Loucy (cell line): Measurements from ENCODE around the gene IL2RG.

ENCODE experiments used
- H2AFZ ChIP-seq: fragments of 200-600 bp; sonication (generic); 2 replicates; pipeline ENCODE4 v1.6.0; 2016; ENCODE audit warnings: antibody characterized with exemption, mild to moderate bottlenecking, low read length, moderate library complexity
- H3F3A ChIP-seq: fragments of 200-600 bp; 2 replicates; pipeline ENCODE4 v1.6.0; 2016; ENCODE audit warnings: antibody characterized with exemption, low read depth, mild to moderate bottlenecking
- H3K27me3 ChIP-seq: fragments of 200-600 bp; sonication (generic); 2 replicates; pipeline ENCODE4 v1.6.1; 2014; ENCODE audit warnings: low read length, mild to moderate bottlenecking; ENCODE audit not compliant: insufficient read depth, poor library complexity, severe bottlenecking
- H3K36me3 ChIP-seq: fragments of 200-600 bp; sonication (generic); 2 replicates; pipeline ENCODE4 v1.6.1; 2016; ENCODE audit warnings: low read length; ENCODE audit not compliant: insufficient read depth
- H3K4me1 ChIP-seq: fragments of 200-600 bp; sonication (generic); 2 replicates; pipeline ENCODE4 v1.5.1; 2014; ENCODE audit warnings: low read length, mild to moderate bottlenecking; ENCODE audit not compliant: insufficient read depth, poor library complexity, severe bottlenecking
- H3K4me2 ChIP-seq: fragments of 200-600 bp; sonication (generic); 2 replicates; pipeline ENCODE4 v1.6.0; 2014; ENCODE audit warnings: antibody characterized with exemption, low read length, low read depth, mild to moderate bottlenecking; ENCODE audit not compliant: poor library complexity, severe bottlenecking
- H3K4me3 ChIP-seq: fragments of 200-600 bp; sonication (generic); 2 replicates; pipeline ENCODE4 v1.5.1; 2014; ENCODE audit warnings: low read length, mild to moderate bottlenecking, mixed read lengths; ENCODE audit not compliant: poor library complexity, severe bottlenecking
- H3K79me2 ChIP-seq: fragments of 200-600 bp; sonication (generic); 2 replicates; pipeline ENCODE4 v1.6.1; 2014; ENCODE audit warnings: low read length; ENCODE audit not compliant: insufficient read depth
- H3K9ac ChIP-seq: fragments of 200-600 bp; sonication (generic); 2 replicates; pipeline ENCODE4 v1.6.0; 2014; ENCODE audit warnings: mild to moderate bottlenecking, low read depth, low read length, moderate library complexity; ENCODE audit not compliant: poor library complexity, severe bottlenecking
- H3K9me2 ChIP-seq: fragments of 200-600 bp; sonication (generic); replicated peaks from 2 replicates; pipeline ENCODE4 v1.6.1; 2016; ENCODE audit warnings: low read depth, low read length, mixed read lengths
- H3K9me3 ChIP-seq: fragments of 200-600 bp; sonication (generic); 2 replicates; pipeline ENCODE4 v1.6.1; 2014; ENCODE audit warnings: mild to moderate bottlenecking, antibody characterized with exemption, low read length, low read depth; ENCODE audit not compliant: insufficient read depth
- H4K20me1 ChIP-seq: fragments of 200-600 bp; sonication (generic); 2 replicates; pipeline ENCODE4 v1.6.0; 2014; ENCODE audit warnings: antibody characterized with exemption, low read length, mild to moderate bottlenecking; ENCODE audit not compliant: insufficient read depth, poor library complexity, severe bottlenecking
- CTCF ChIP-seq: fragments of 200-600 bp; sonication (generic); conservative IDR thresholded peaks from 2 replicates; pipeline ENCODE4 v1.5.1; 2014; ENCODE audit warnings: mild to moderate bottlenecking, antibody characterized with exemption, low read length
- EZH2phosphoT487 ChIP-seq: fragments of 200-600 bp; IDR thresholded peaks from 2 replicates; pipeline ENCODE4 v1.6.1; 2018; ENCODE audit warnings: antibody characterized with exemption, mild to moderate bottlenecking, moderate library complexity, borderline replicate concordance

Gene IL2RG

DNA sequence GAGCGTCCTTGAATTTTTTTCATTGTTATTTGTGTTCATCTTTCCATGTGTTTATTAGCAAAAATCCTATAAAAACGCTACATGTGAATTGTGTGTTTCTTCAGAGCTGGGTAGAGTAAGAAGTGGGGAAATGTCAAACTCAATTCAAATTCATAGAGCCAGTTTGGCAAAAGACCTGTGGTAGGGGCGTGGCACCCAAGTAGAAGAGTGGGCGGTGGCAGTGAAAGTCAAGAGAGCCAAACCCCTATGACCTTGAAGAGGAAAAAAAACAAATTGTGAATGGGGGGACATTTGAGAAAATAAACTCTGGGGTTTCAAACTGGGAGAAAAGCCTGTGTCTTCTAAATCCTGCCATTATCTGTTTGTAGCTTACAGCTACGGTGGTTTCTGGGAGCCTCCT is 20.1 kb downstream of the IL2RG start:
- Histone ChIP-seq H3K9me2 (no peaks in the 10 kb centered on the region), H3K79me2 (0 out of 2 replicates have a peak, but pooled peaks cover 2% of the 10 kb centered on the region), H3F3A (no peaks in the 10 kb centered on the region), H4K20me1 (no peaks in the 10 kb centered on the region), H2AFZ (no peak overlapping the region), H3K4me3 (no peak overlapping the region), H3K27me3 (no peaks in the 10 kb centered on the region), H3K9ac (no peak overlapping the region), H3K36me3 (no peaks in the 10 kb centered on the region), H3K4me1 (peaks cover 5% of the 10 kb centered on the region), H3K9me3 (no peaks in the 10 kb centered on the region), H3K4me2 (no peak overlapping the region)
- TF ChIP-seq EZH2phosphoT487 (no peak), CTCF (no peak)

- H3K27me3 ChIP-seq = no peaks in the 10 kb centered on the region
- H3K4me2 ChIP-seq = no peak overlapping the region
- H2AFZ ChIP-seq = no peak overlapping the region
- H3K9me2 ChIP-seq = no peaks in the 10 kb centered on the region
- H3K79me2 ChIP-seq = no peaks in the 10 kb centered on the region
- no peaks in the 10 kb centered on the region for H3K36me3 ChIP-seq
- H3K4me1 ChIP-seq = peaks cover 3% of the 10 kb centered on the region
- no peak overlapping the region for H3K9ac ChIP-seq
- no peaks in the 10 kb centered on the region for H3F3A ChIP-seq
- H3K4me3 ChIP-seq = no peak overlapping the region
- H4K20me1 ChIP-seq = no peaks in the 10 kb centered on the region
- TF ChIP-seq CTCF (no peak), EZH2phosphoT487 (no peak)
- no peaks in the 10 kb centered on the region for H3K9me3 ChIP-seq
Measured at GRCh38 chrX:71085900-71086299, 25.5 kb downstream of the IL2RG start.

GRCh38 chrX:71082822-71083221 is 28.6 kb downstream of the IL2RG start:
- Histone ChIP-seq H3K27me3 (no peaks in the 10 kb centered on the region), H3F3A (no peaks in the 10 kb centered on the region), H3K36me3 (no peaks in the 10 kb centered on the region), H2AFZ (no peak overlapping the region), H3K9me3 (no peaks in the 10 kb centered on the region), H3K4me1 (peaks cover 3% of the 10 kb centered on the region), H3K4me3 (no peak overlapping the region), H3K79me2 (no peaks in the 10 kb centered on the region), H3K4me2 (no peak overlapping the region), H4K20me1 (no peaks in the 10 kb centered on the region), H3K9ac (no peak overlapping the region), H3K9me2 (no peaks in the 10 kb centered on the region)
- TF ChIP-seq EZH2phosphoT487 (no peak), CTCF (no peak)
